Measurements from ENCODE around the gene GNAL.

DNA sequence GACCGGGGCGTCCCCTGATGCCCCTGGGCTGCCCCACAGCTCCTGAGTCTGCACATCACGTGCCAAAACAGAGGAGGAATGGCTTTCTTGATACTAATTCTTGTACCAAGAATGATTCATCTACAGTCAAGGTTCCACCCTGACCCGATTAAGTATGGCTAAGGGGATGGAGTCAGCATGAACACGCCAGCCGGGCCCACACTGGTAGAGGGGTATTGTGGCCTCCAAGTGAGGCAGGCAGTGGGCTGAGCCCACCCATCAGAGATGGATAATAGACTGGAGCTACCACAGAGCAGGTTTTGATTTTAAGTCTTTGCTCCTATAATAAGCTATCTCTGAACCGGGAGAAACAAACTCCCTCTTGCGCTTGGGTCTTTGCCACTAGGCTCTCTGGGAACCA, 17.9 kb upstream of the GNAL start:
- TF ChIP-seq EZH2 (IDR thresholded peaks at IDR 0.05; ENCODE audit: low read depth, unreplicated experiment) (no peak), JUNB (IDR thresholded peaks at IDR 0.05; ENCODE audit: unreplicated experiment) (no peak), POLR2AphosphoS5 (IDR thresholded peaks at IDR 0.05; ENCODE audit: low read depth) (no peak), EZH2phosphoT487 (IDR thresholded peaks at IDR 0.05; ENCODE audit: unreplicated experiment) (no peak)
- TF ChIP-seq, protein P1, sequence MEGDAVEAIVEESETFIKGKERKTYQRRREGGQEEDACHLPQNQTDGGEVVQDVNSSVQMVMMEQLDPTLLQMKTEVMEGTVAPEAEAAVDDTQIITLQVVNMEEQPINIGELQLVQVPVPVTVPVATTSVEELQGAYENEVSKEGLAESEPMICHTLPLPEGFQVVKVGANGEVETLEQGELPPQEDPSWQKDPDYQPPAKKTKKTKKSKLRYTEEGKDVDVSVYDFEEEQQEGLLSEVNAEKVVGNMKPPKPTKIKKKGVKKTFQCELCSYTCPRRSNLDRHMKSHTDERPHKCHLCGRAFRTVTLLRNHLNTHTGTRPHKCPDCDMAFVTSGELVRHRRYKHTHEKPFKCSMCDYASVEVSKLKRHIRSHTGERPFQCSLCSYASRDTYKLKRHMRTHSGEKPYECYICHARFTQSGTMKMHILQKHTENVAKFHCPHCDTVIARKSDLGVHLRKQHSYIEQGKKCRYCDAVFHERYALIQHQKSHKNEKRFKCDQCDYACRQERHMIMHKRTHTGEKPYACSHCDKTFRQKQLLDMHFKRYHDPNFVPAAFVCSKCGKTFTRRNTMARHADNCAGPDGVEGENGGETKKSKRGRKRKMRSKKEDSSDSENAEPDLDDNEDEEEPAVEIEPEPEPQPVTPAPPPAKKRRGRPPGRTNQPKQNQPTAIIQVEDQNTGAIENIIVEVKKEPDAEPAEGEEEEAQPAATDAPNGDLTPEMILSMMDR (conservative IDR thresholded peaks at IDR 0.05; ENCODE audit: low read depth in 2 of 2): no peak

Measured in GM23338 (cell line).